Erythroblast (primary cell): ENCODE data around the gene SAMM50.

Experiments
- GATA1 ChIP-seq: IDR thresholded peaks from 2 replicates; pipeline ENCODE4 v1.6.1; 2011; ENCODE audit warnings: low read depth, mild to moderate bottlenecking, control low read depth, low read length, moderate library complexity
- POLR2A ChIP-seq: IDR thresholded peaks from 2 replicates; pipeline ENCODE4 v1.6.1; 2011; ENCODE audit warnings: mild to moderate bottlenecking, low read length

DNA sequence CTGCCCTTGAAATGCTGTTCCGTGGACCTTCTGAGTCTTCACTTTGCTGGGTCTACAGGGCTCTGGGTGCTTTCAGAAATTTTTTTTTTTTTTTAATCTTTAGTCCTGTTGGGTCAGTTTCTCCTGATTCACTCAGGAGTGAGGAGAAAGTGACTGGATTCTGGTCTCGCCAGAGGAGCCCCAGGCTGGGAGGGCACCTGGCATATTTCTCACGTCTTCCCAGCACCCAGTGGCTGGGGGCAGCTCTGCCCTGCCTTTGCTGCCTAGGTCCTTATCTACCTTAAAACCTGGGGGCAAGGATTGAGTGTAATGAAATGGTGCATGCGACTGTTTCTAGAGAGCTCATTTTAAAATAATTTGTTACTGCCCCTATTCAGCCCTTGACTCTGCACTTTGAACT lies 23.3 kb downstream of the SAMM50 start:
- TF ChIP-seq POLR2A = no peak
- TF ChIP-seq GATA1 = no peak
